Raji (cell line): ENCODE measurements around the gene SLC28A1.

ENCODE experiments used
- POLR2A ChIP-seq: IDR thresholded peaks from 2 replicates; pipeline ENCODE4 v1.6.1; 2011; ENCODE audit warnings: low read depth, low read length, control low read depth; ENCODE audit not compliant: insufficient read depth

SLC28A1 gene

GRCh38 chr15:84857418-84858004, 27.0 kb upstream of the SLC28A1 start:
- no peak for TF ChIP-seq POLR2A

DNA sequence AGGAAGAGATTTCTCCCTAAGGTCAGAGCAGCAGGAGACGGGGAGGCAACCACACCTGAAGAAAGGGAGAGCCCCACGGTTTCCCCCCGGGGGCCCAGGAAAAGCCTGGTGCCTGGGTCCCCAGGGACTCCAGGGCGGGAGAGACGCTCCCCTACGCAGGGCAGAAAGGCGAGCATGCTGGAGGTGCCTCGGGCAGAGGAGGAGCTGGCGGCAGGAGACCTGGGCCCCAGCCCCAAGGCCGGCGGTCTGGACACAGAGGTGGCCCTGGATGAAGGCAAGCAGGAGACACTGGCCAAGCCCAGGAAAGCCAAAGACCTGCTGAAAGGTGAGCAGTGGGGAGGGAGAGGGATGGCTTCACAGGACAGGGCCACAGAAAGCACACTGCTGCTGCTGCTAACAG, 26.2 kb upstream of the SLC28A1 start:
- TF ChIP-seq POLR2A: no peak

DNA sequence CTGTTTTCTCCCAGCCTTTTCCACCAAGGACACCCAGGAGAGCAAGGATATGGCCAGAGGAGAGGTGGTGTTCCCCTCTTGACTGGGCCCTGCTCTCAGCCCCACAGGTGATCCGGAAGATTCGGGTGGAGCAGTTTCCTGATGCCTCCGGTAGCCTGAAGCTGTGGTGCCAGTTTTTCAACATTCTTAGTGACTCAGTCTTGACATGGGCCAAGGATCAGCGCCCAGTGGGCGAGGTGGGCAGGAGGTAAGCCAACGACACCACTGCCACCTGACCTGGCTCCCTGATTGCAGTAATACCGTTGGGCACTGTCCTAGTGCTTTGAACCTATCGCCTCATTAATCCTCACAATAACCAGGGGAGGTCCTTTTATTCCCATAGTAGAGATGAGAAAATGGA, 25.3 kb upstream of the SLC28A1 start:
- TF ChIP-seq POLR2A: no peak

DNA sequence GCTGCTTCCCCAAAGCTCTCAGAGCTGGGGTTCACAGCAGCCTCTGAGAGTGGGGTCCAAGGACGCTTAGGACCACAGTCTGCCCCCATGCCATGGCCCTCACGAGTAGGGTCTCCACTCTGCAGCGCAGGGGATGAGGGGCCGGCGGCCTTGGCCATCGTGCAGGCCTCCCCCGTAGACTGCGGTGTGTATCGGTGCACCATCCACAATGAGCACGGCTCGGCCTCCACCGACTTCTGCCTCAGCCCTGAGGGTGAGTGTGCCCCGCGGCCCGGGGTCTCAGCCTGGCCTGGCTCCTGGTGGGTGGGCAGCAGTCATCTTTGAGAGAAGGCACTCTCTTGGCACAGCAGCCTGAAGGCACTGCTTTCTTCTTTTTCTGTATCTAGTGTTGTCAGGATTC, 24.8 kb upstream of the SLC28A1 start:
- TF ChIP-seq POLR2A: no peak

GRCh38 chr15:84861781-84862180, 22.7 kb upstream of the SLC28A1 start:
- no peak for TF ChIP-seq POLR2A

DNA sequence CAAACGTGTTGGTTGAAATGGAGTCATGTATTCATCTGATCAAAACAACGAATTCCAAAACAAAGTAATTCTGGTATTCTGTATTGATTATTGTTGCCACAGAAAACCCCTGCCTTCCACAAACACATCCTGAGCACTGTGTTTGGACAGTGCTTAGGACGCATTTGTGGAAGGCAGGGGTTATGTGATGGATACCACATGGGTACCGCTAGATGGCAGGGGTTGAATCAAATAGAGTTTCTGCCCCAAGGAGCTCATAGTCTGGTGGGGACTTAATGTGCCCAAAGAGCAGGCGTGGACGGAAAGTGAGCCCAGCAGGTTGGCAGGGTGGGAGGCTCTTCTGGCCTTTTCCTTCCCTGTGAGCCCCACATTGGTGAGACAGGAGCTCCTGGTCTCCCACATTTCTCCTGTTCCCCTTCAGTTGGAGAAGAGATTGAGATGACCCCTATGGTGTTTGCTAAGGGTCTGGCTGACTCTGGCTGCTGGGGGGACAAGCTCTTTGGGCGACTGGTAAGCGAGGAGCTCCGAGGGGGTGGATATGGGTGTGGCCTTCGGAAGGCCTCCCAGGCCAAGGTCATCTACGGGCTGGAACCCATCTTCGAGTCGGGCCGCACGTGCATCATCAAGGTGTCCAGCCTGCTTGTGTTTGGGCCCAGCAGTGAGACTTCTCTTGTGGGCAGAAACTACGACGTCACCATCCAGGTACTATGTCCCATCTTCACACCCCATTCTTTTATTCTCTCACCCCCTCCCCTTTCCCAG, 22.1 kb upstream of the SLC28A1 start:
- no peak for TF ChIP-seq POLR2A

DNA sequence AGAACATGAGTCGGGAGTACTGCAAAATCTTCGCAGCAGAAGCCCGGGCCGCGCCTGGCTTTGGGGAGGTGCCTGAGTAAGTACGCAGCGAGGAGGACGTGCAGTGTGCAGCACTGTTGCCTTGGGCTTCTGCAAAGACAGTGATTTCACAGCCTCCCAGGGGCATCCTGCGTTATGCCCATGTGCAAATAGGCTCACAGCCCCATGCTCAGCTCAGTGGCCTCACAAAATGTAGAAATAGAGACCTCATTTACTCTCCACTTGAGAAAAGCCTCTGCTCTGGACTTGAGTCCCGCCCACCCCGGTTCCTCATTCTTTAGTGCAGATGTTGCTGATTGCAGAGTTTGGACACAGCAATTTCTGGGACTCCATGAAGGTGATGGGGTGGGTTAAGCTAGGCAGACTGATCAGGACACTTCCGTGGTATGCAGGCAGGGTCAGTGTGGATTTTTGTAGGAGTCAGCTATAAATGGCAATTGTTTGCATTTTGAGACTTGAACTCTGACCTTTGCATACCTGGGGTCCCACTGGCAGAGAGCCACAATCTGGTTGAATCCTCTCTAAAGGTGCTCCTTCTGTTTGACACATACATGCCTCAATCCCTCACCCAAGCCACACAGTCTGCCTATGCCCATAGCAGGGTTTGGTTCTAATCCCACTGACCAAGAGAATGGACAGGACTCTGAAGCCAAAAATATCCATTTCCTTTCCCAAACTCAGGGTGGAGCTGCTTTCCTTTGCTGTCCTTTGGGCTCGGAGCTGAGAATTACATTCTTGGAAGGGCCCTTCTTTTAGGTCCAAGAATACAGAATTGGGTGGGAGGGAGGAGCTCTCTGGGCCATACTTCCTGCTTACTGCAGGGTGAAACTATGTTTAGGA, 20.7 kb upstream of the SLC28A1 start:
- TF ChIP-seq POLR2A: no peak

DNA sequence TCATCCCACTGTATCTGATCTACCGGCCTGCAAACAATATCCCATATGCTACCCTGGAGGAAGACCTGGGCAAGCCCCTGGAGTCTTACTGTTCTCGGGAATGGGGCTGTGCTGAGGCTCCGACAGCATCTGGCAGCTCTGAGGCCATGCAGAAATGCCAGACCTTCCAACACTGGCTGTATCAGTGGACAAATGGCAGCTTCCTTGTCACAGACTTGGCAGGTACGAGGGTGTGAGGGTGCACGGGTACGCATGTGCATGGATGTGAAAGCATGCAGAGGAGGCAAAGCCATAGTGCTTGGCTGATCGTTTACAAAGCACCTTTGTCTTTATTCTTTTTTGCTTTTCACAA, 20.0 kb upstream of the SLC28A1 start:
- TF ChIP-seq POLR2A: no peak

DNA sequence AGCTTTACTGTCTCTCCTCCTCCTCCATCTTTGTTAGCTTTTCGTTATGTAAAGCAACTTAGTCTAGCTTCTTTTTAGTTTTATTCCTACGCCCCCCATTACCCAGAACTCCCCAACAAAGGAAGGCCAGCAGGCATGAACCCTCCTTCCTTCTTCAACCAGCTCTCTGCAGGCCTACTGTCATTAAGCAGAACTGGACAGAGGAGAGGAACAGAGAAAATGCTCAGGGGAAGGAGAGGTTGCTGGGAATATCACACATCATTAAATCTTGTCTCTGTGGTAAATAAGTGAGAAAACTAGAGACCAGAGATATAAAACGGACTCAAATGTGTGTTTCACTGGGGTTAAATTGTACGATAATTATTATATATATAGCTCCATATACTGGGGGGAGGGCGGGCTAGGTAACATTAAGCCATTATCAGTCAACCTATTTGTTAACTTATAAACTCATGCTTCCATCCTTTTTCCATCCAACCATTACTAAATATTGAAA, 19.3 kb upstream of the SLC28A1 start:
- TF ChIP-seq POLR2A: no peak

DNA sequence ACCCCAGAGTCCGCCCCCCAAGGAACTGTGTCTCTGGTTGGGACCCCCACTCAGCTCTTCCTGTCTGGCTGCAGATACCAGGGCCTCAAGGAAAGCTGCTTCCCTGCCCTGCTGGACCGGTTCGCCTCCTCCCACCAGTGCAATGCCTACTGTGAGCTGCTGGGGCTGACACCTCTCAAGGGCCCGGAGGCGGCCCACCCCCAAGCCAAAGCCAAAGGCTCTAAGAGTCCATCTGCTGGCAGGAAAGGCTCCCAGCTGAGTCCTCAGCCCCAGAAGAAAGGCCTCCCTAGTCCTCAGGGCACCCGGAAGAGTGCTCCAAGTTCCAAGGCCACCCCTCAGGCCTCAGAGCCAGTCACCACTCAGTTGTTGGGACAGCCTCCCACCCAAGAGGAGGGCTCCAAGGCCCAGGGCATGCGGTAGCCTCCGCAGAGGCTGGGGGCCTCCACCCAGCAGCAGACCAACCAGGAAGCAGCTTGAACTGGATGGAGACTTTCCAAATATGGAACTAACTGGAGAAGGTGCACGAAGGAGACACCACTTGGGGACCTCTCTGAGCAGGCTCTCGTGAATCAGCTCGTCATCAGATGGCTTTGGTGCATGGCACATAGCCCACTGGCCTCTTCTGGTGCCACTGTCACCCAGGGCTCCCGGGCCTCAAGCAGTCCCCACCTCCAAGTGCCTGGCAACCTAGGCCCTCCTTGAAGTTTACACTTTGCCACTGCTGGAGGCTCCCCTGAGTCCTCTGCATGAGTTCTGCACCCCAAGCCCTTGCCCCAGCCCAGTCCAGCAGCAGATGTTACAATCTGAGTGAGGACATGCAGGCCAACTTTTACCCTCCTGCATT, 16.2 kb upstream of the SLC28A1 start:
- TF ChIP-seq POLR2A: no peak

- no peak for TF ChIP-seq POLR2A
Observed at GRCh38 chr15:84869510-84869909, 15.0 kb upstream of the SLC28A1 start.

DNA sequence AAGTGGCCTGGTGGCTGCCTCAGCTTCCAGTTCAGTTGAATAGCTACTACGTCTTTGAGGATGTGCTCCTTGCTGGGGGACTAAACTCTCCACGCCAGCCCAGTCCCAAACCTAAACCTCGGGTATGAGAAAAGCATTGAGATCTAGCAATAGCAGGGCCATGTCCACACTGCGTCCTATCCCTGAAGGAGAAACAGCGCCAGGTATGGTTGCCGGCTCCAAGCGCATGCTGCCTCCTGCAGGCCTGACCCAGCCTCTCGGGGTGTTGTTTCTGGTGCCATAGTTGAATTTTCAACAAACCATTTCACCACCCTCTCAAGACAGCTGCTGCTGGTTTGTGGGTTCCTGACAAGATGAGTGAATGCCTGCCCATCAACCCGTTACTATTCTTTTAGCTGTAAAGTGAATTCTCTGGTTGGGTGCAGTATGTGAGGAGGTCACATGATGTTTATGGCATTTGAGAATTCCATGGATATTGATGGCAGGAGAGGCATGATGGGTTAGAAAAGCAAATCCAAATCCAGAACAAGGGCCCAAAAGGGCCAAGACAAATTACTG, 13.0 kb upstream of the SLC28A1 start:
- TF ChIP-seq POLR2A: no peak

GRCh38 chr15:84872009-84872910, 12.2 kb upstream of the SLC28A1 start:
- TF ChIP-seq POLR2A: no peak

GRCh38 chr15:84873997-84874396, 10.5 kb upstream of the SLC28A1 start:
- no peak for TF ChIP-seq POLR2A
